IPS-11a (cell line): Measurements from ENCODE around the gene NPTN.
A peak's percentile ranks its signal among the peaks of the same experiment; 100 is the strongest.

Experiments used
- H3K4me3 ChIP-seq: one replicate; pipeline ENCODE4 v1.5.1; 2013; ENCODE audit warnings: low read depth, low read length, control low read depth

The NPTN gene

GRCh38 chr15:73632670-73633058, 525 bp downstream of the NPTN start:
- peak overlapping the region; percentile 83 for H3K4me3 ChIP-seq

- H3K4me3 ChIP-seq = peak overlapping the region; percentile 83
Observed at GRCh38 chr15:73631915-73632669, 1.1 kb downstream of the NPTN start.

GRCh38 chr15:73630921-73631362, 2.2 kb downstream of the NPTN start:
- no peak overlapping the region for H3K4me3 ChIP-seq

- H3K4me3 ChIP-seq = no peak overlapping the region
Observed at GRCh38 chr15:73629798-73630429, 3.3 kb downstream of the NPTN start.

- no peak overlapping the region for H3K4me3 ChIP-seq
Observed at GRCh38 chr15:73628976-73629797, 4.0 kb downstream of the NPTN start.

GRCh38 chr15:73628102-73628501, 5.1 kb downstream of the NPTN start:
- no peak overlapping the region for H3K4me3 ChIP-seq

- H3K4me3 ChIP-seq = no peak overlapping the region
Observed at GRCh38 chr15:73626072-73626471, 7.1 kb downstream of the NPTN start.

GRCh38 chr15:73624530-73624929, 8.7 kb downstream of the NPTN start:
- H3K4me3 ChIP-seq = no peak overlapping the region

- no peak overlapping the region for H3K4me3 ChIP-seq
Observed at GRCh38 chr15:73621286-73621826, 11.8 kb downstream of the NPTN start.

GRCh38 chr15:73620078-73620477, 13.1 kb downstream of the NPTN start:
- H3K4me3 ChIP-seq = no peak overlapping the region

GRCh38 chr15:73617913-73618312, 15.3 kb downstream of the NPTN start:
- no peak overlapping the region for H3K4me3 ChIP-seq

GRCh38 chr15:73617301-73617831, 15.8 kb downstream of the NPTN start:
- no peak overlapping the region for H3K4me3 ChIP-seq

GRCh38 chr15:73608941-73609340, 24.2 kb downstream of the NPTN start:
- H3K4me3 ChIP-seq = no peak overlapping the region

GRCh38 chr15:73608475-73608874, 24.7 kb downstream of the NPTN start:
- H3K4me3 ChIP-seq = no peak overlapping the region

GRCh38 chr15:73607843-73608242, 25.3 kb downstream of the NPTN start:
- no peak overlapping the region for H3K4me3 ChIP-seq

GRCh38 chr15:73607405-73607804, 25.8 kb downstream of the NPTN start:
- H3K4me3 ChIP-seq = no peak overlapping the region

- no peak overlapping the region for H3K4me3 ChIP-seq
Observed at GRCh38 chr15:73605759-73606436, 27.3 kb downstream of the NPTN start.

GRCh38 chr15:73604477-73604876, 28.7 kb downstream of the NPTN start:
- no peak overlapping the region for H3K4me3 ChIP-seq

- no peak overlapping the region for H3K4me3 ChIP-seq
Observed at GRCh38 chr15:73602992-73603391, 30.2 kb downstream of the NPTN start.

- H3K4me3 ChIP-seq = no peak overlapping the region
Observed at GRCh38 chr15:73602446-73602843, 30.7 kb downstream of the NPTN start.
